HCT116 (cell line): ENCODE data around the gene HEXIM1.

Experiments
- CTCF ChIP-seq, 3 experiments: fragments of 200-600 bp in 1 of 3; sonication (generic) in 1 of 3; IDR thresholded peaks in 2 of 3; conservative IDR thresholded peaks in 1 of 3; 2 replicates each; pipeline ENCODE4 v1.5.1; 2012 to 2017; ENCODE audit warnings: low read depth in 2 of 3, low read length in 2 of 3, antibody characterized with exemption in 1 of 3, borderline replicate concordance in 1 of 3, control low read depth in 1 of 3, mild to moderate bottlenecking in 1 of 3, mixed read lengths in 1 of 3, mixed run types in 1 of 3, moderate library complexity in 1 of 3; ENCODE audit not compliant: insufficient read depth in 1 of 3
- EZH2 ChIP-seq: fragments of 200-600 bp; sonication (generic); IDR thresholded peaks from 2 replicates; pipeline ENCODE4 v1.6.1; 2017; ENCODE audit warnings: antibody characterized with exemption, mixed run types
- EZH2phosphoT487 ChIP-seq: fragments of 200-600 bp; IDR thresholded peaks from 2 replicates; pipeline ENCODE4 v1.6.1; 2018; ENCODE audit warnings: antibody characterized with exemption, borderline replicate concordance
- MAX ChIP-seq: IDR thresholded peaks from 2 replicates; pipeline ENCODE4 v1.6.1; 2012
- POLR2A ChIP-seq: IDR thresholded peaks from 2 replicates; pipeline ENCODE4 v1.7.0; 2011; ENCODE audit warnings: borderline replicate concordance; ENCODE audit not compliant: insufficient read depth, insufficient read length; ENCODE audit errors: extremely low read depth
- REST ChIP-seq: IDR thresholded peaks from 2 replicates; pipeline ENCODE4 v1.6.1; 2012; ENCODE audit warnings: low read depth
- SIN3A ChIP-seq: IDR thresholded peaks from 2 replicates; pipeline ENCODE4 v1.6.1; 2012; ENCODE audit warnings: low read depth
- SP1 ChIP-seq: IDR thresholded peaks from 2 replicates; pipeline ENCODE4 v1.6.1; 2012; ENCODE audit warnings: low read depth
- TCF7L2 ChIP-seq: IDR thresholded peaks from 2 replicates; pipeline ENCODE4 v1.7.0; 2011; ENCODE audit warnings: borderline replicate concordance, inconsistent platforms; ENCODE audit not compliant: insufficient read depth, insufficient read length; ENCODE audit errors: extremely low read depth
- ZFX ChIP-seq: fragments of 450-650 bp; IDR thresholded peaks from 2 replicates; pipeline ENCODE4 v1.6.1; 2017
- ZNF274 ChIP-seq: fragments of 200-500 bp; sonication (Bioruptor generic); IDR thresholded peaks from 2 replicates; pipeline ENCODE4 v1.6.1; 2014; ENCODE audit warnings: mild to moderate bottlenecking, low read depth, low read length, inconsistent platforms

GRCh38 chr17:45112559-45113423 lies 35.5 kb upstream of the HEXIM1 start:
- TF ChIP-seq ZNF274 (no peak), SP1 (no peak), EZH2 (no peak), CTCF (IDR thresholded peaks at IDR 0.05 in 2 of 3, conservative IDR thresholded peaks at IDR 0.05 in 1 of 3; ENCODE audit: borderline replicate concordance in 1 of 3, insufficient read depth in 1 of 3, low read depth in 2 of 3, low read length in 2 of 3) (no peak), ZFX (no peak), REST (no peak), POLR2A (no peak), TCF7L2 (no peak), MAX (no peak), SIN3A (no peak), EZH2phosphoT487 (no peak)
